ENCODE measurements around the gene CCDC92B. TPM values are rescaled to one million over a fixed set of nuclear protein-coding genes. Genes with fewer than 3 reads are reported as not detected.

Gene CCDC92B
- total RNA-seq, 4 donors from 2014 or later, result 0.30 TPM; not detected in 3

- H3K27me3 ChIP-seq, result no peaks in the 10 kb centered on the region
- H3K27ac ChIP-seq, result peak overlapping the region in 3 of 4 donors; percentile 25 to 84 (median 80)
- no peaks in the 10 kb centered on the region for H3K9me3 ChIP-seq
- 2 to 3% methylated on average over 24 to 32 of the region's 82 CpGs for WGBS, 2 donors
- peak overlapping the region; percentile 65 to 97 (median 76) for H3K4me3 ChIP-seq
- DNase-seq (ENCODE audit: low spot score in 2 of 2), result no peak
- TF ChIP-seq POLR2A (IDR thresholded peaks at IDR 0.05), result no peak
- no peak for TF ChIP-seq EP300 (IDR thresholded peaks at IDR 0.05)
- no peak for TF ChIP-seq CTCF (IDR thresholded peaks at IDR 0.05)
- H3K36me3 ChIP-seq, result no peaks in the 10 kb centered on the region
- peaks cover 0 to 58% (median 48%) of the 10 kb centered on the region in 4 donors for H3K4me1 ChIP-seq
These were observed 38.4 kb downstream of the CCDC92B start for GRCh38 chr17:2710803-2711607.

- WGBS, 2 donors, result 45 to 46% methylated on average over 15 to 16 of the region's 16 CpGs
- peak overlapping the region in 3 of 4 donors; percentile 25 to 84 (median 80) for H3K27ac ChIP-seq
- peaks cover 0 to 58% (median 48%) of the 10 kb centered on the region in 4 donors for H3K4me1 ChIP-seq
These were observed 39.2 kb downstream of the CCDC92B start for GRCh38 chr17:2710071-2710802.

DNA sequence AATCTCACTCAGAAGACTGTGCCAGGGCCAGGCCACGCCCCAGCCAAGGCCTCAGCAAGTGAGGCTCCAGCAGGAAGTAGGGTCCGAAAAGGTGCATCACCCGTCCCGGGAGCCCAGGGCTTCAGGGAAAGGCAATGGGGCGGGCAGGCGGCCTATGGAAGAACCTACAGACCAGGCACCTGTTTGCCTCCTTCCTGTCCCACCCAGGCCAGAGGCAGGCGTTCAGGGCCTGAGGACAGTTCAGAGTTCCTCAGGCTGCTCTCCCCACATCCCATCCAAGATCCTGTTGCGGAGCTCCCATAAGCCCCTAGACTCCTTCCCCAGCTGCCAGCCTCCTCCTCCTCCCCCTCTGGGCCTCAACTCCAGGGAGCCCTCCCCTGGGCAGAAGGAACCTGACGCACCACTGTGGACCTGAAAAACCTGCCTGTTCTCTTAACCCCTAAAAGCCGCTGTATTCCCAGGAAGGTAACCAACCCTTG lies 40.2 kb downstream of the CCDC92B start:
- no peaks in the 10 kb centered on the region for H3K27me3 ChIP-seq
- no peak for DNase-seq (ENCODE audit: low spot score in 2 of 2)
- H3K9me3 ChIP-seq, result no peaks in the 10 kb centered on the region
- peak overlapping the region in 2 of 4 donors; percentile 11 to 20 for H3K4me3 ChIP-seq
- H3K36me3 ChIP-seq, result peaks cover 0 to 6% (median 0%) of the 10 kb centered on the region in 3 donors
- H3K4me1 ChIP-seq, result peaks cover 0 to 58% (median 48%) of the 10 kb centered on the region in 4 donors
- TF ChIP-seq EP300 (IDR thresholded peaks at IDR 0.05), result no peak
- TF ChIP-seq CTCF (IDR thresholded peaks at IDR 0.05), result no peak
- no peak for TF ChIP-seq POLR2A (IDR thresholded peaks at IDR 0.05)
- WGBS, 2 donors, result 57 to 58% methylated on average over 10 of the region's 10 CpGs
- H3K27ac ChIP-seq, result peak overlapping the region in 3 of 4 donors; percentile 60 to 84 (median 80)

More at GRCh38 chr17:2710071-2710802, 39.2 kb downstream of the CCDC92B start:
- Histone ChIP-seq H3K27me3 (no peaks in the 10 kb centered on the region), H3K9me3 (no peaks in the 10 kb centered on the region), H3K4me3 (peak overlapping the region; percentile 65 to 97 (median 76)), H3K36me3 (no peaks in the 10 kb centered on the region)
- TF ChIP-seq EP300 (IDR thresholded peaks at IDR 0.05) (no peak), CTCF (IDR thresholded peaks at IDR 0.05) (no peak), POLR2A (IDR thresholded peaks at IDR 0.05) (no peak)
- no peak for DNase-seq (ENCODE audit: low spot score in 2 of 2)

DNA sequence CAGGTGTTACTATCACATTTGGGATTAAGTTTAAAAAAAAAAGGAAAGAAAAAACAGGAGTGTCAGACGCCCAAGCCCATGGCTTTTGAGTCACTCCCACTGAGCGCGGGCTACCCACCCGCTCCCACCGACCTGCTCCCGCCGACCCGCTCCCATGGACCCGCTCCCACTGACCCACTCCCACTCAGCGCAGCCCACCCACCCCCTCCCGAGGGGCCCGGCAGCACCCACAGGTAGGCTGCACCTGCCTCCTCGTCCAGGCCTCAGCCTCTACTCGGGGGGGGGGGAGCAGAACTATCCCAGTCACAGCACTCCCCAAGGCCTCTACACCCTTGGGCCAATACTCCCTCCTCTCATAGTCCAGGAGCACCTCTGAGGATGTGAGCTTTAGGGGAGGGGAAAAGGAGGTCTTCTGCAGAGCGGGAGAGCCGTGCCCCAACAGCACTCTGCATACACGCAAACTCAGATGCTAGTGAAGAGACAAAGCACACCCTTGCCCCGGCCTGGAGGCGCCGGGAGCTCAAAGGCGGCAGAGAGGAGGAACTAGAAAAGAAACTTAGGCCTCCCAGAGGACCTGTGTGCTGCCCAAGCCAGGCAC lies 40.8 kb downstream of the CCDC92B start:
- H3K27me3 ChIP-seq, result no peaks in the 10 kb centered on the region
- TF ChIP-seq CTCF (IDR thresholded peaks at IDR 0.05) (no peak), POLR2A (IDR thresholded peaks at IDR 0.05) (no peak)
- WGBS, 2 donors, result 68 to 69% methylated on average over 16 to 20 of the region's 21 CpGs
- no peak for DNase-seq (ENCODE audit: low spot score in 2 of 2)
- H3K9me3 ChIP-seq, result no peaks in the 10 kb centered on the region
- H3K27ac ChIP-seq, result peak overlapping the region in 3 of 4 donors; percentile 60 to 84 (median 80)
- H3K4me3 ChIP-seq, result peak overlapping the region in 2 of 4 donors; percentile 11 to 20
- H3K4me1 ChIP-seq, result peaks cover 0 to 58% (median 48%) of the 10 kb centered on the region in 4 donors
- H3K36me3 ChIP-seq, result peaks cover 0 to 12% (median 0%) of the 10 kb centered on the region in 3 donors

Data from tibial nerve (tissue), 4 donors.